Activated CD4-positive, alpha-beta T cell treated with anti-CD3 and anti-CD28 coated beads for 36 hours (primary cell): ENCODE data around the gene EIF3M. TPM values are rescaled to one million over a fixed set of nuclear protein-coding genes. Genes with fewer than 3 reads are reported as not detected.
A peak's percentile ranks its signal among the peaks of the same experiment; 100 is the strongest.

ENCODE experiments used
- ATAC-seq: fragments of 200-7000 bp; cut with Tn5 transposase; one replicate; pipeline ENCODE4 v1.10.0; 2021; ENCODE audit warnings: mild to moderate bottlenecking, moderate library complexity
- CTCF ChIA-PET: fragments of 350-600 bp; sonication (Branson Sonifier 250); formaldehyde crosslinking; loops from one replicate; lab custom pipeline; 2021; ENCODE audit warnings: antibody characterized with exemption; lab: Charles Lee
- POLR2A ChIA-PET: fragments of 350-600 bp; sonication (Branson Sonifier 250); formaldehyde crosslinking; loops from one replicate; lab custom pipeline; 2021; ENCODE audit warnings: antibody characterized with exemption, inconsistent platforms; lab: Charles Lee
- DNase-seq: peaks from one replicate; pipeline ENCODE4 v3.0.0-alpha.2; 2020
- H3K27ac Mint-ChIP-seq: one replicate; pipeline ENCODE4 v1.8.0; 2021; ENCODE audit warnings: mixed read lengths
- H3K27me3 Mint-ChIP-seq: one replicate; pipeline ENCODE4 v1.8.0; 2021; ENCODE audit warnings: mixed read lengths
- H3K36me3 Mint-ChIP-seq: one replicate; pipeline ENCODE4 v1.8.0; 2021; ENCODE audit warnings: low read depth, mixed read lengths
- H3K4me1 Mint-ChIP-seq: one replicate; pipeline ENCODE4 v1.8.0; 2021; ENCODE audit warnings: mixed read lengths
- H3K4me3 Mint-ChIP-seq: one replicate; pipeline ENCODE4 v1.8.0; 2021; ENCODE audit warnings: mild to moderate bottlenecking, moderate library complexity, mixed read lengths
- H3K9me3 Mint-ChIP-seq: one replicate; pipeline ENCODE4 v1.8.0; 2021; ENCODE audit warnings: low read depth, mixed read lengths
- intact Hi-C, 2 experiments: fragments of 100-400 bp; cut with DNase I in 1 of 2; cut with micrococcal nuclease in 1 of 2; formaldehyde crosslinking; loops; one replicate each; pipeline versions ENCODE4 v1.14.2 to v1.15.1; 2022 to 2024; cut with DNase I, micrococcal nuclease
- total RNA-seq, 2 experiments: library from RNA; stranded (reverse); gene quantifications; one replicate each; pipeline ENCODE4 v1.2.3, GENCODE V29; 2021

The EIF3M gene
- 100 to 1,000 TPM; 392 to 408 TPM for total RNA-seq

GRCh38 chr11:32583459-32584271 is at the start of gene EIF3M:
EIF3M (plus strand) TSS chr11:32583831; CDS start chr11:32583888, 57 bp downstream.
- Mint-ChIP-seq H3K9me3 (no peaks in the 10 kb centered on the region), H3K27ac (peak within 1 kb of the TSS; percentile 96), H3K4me1 (peaks cover 39% of the 10 kb centered on the region), H3K4me3 (peak within 1 kb of the TSS; percentile 87), H3K27me3 (no peaks in the 10 kb centered on the region), H3K36me3 (peaks cover 27% of the 10 kb centered on the region)
- CTCF ChIA-PET = interaction anchor here (0.5 to 1.3 kb wide), 5 partner anchors 10 to 577 kb away, joined by 3 to 4 read pairs (median 3); partner anchors contain the start of gene CSTF3
- ATAC-seq (peak; percentile 99), DNase-seq (peak; percentile 98)
- intact Hi-C loops = loop anchor here (1.0 to 10.0 kb wide), 13 partner anchors 13 to 1469 kb away; partner anchors contain the start of genes CSTF3 (in 2 of the 2), HIPK3 (in 2 of the 2), C11orf91 (in 1 of the 2) and CAPRIN1 (in 1 of the 2)
- POLR2A ChIA-PET = interaction anchor here (0.6 to 0.8 kb wide), 2 partner anchors 14 to 162 kb away, joined by 3 read pairs; no protein-coding TSS in a partner anchor

- DNase-seq (no peak), ATAC-seq (no peak)
- intact Hi-C loops = no loop called here
- no peaks in the 10 kb centered on the region for H3K4me1 Mint-ChIP-seq
- no peaks in the 10 kb centered on the region for H3K36me3 Mint-ChIP-seq
- no peaks in the 10 kb centered on the region for H3K9me3 Mint-ChIP-seq
- H3K27me3 Mint-ChIP-seq = peaks cover 4% of the 10 kb centered on the region
- no peak overlapping the region for H3K27ac Mint-ChIP-seq
- H3K4me3 Mint-ChIP-seq = no peak overlapping the region
- POLR2A ChIA-PET = no interaction called here
- CTCF ChIA-PET = interaction anchor here (1.1 kb wide), 1 partner anchor 60 kb away, joined by 4 read pairs; no protein-coding TSS in a partner anchor
These were observed 44.8 kb upstream of the EIF3M start for GRCh38 chr11:32538804-32539203.

- Mint-ChIP-seq H3K9me3 (no peaks in the 10 kb centered on the region), H3K27ac (no peak overlapping the region), H3K27me3 (no peaks in the 10 kb centered on the region), H3K4me1 (no peaks in the 10 kb centered on the region), H3K4me3 (no peak overlapping the region), H3K36me3 (no peaks in the 10 kb centered on the region)
- DNase-seq (no peak), ATAC-seq (no peak)
- CTCF ChIA-PET = no interaction called here
- intact Hi-C loops = no loop called here
- POLR2A ChIA-PET = no interaction called here
These were observed 33.9 kb upstream of the EIF3M start for GRCh38 chr11:32549611-32550187.

- peaks cover 1% of the 10 kb centered on the region for H3K27me3 Mint-ChIP-seq
- H3K4me3 Mint-ChIP-seq = no peak overlapping the region
- ChIA-PET CTCF (no interaction called here), POLR2A (no interaction called here)
- no peaks in the 10 kb centered on the region for H3K4me1 Mint-ChIP-seq
- H3K36me3 Mint-ChIP-seq = no peaks in the 10 kb centered on the region
- DNase-seq = no peak
- intact Hi-C loops = no loop called here
- no peak overlapping the region for H3K27ac Mint-ChIP-seq
- no peaks in the 10 kb centered on the region for H3K9me3 Mint-ChIP-seq
- no peak for ATAC-seq
These were observed 33.4 kb upstream of the EIF3M start for GRCh38 chr11:32550207-32550606.

GRCh38 chr11:32555091-32555490 is 28.5 kb upstream of the EIF3M start:
- intact Hi-C loops = no loop called here
- Mint-ChIP-seq H3K27me3 (peaks cover 2% of the 10 kb centered on the region), H3K27ac (no peak overlapping the region), H3K36me3 (no peaks in the 10 kb centered on the region), H3K4me1 (no peaks in the 10 kb centered on the region), H3K4me3 (no peak overlapping the region), H3K9me3 (no peaks in the 10 kb centered on the region)
- POLR2A ChIA-PET = no interaction called here
- CTCF ChIA-PET = no interaction called here
- ATAC-seq (no peak), DNase-seq (no peak)

GRCh38 chr11:32555895-32556294 is 27.7 kb upstream of the EIF3M start:
- intact Hi-C loops = no loop called here
- DNase-seq (no peak), ATAC-seq (no peak)
- no peak overlapping the region for H3K27ac Mint-ChIP-seq
- H3K4me3 Mint-ChIP-seq = no peak overlapping the region
- no peaks in the 10 kb centered on the region for H3K36me3 Mint-ChIP-seq
- ChIA-PET CTCF (interaction anchor here (0.7 kb wide), 1 partner anchor 166 kb away, joined by 6 read pairs; no protein-coding TSS in a partner anchor), POLR2A (no interaction called here)
- H3K4me1 Mint-ChIP-seq = no peaks in the 10 kb centered on the region
- peaks cover 2% of the 10 kb centered on the region for H3K27me3 Mint-ChIP-seq
- H3K9me3 Mint-ChIP-seq = no peaks in the 10 kb centered on the region

- intact Hi-C loops = no loop called here
- Mint-ChIP-seq H3K27me3 (no peaks in the 10 kb centered on the region), H3K4me3 (no peak overlapping the region), H3K4me1 (peaks cover 7% of the 10 kb centered on the region), H3K27ac (no peak overlapping the region), H3K9me3 (no peaks in the 10 kb centered on the region), H3K36me3 (no peaks in the 10 kb centered on the region)
- POLR2A ChIA-PET = no interaction called here
- ATAC-seq = no peak
- CTCF ChIA-PET = no interaction called here
- no peak for DNase-seq
These were observed 21.8 kb upstream of the EIF3M start for GRCh38 chr11:32561835-32562234.

- H3K9me3 Mint-ChIP-seq = no peaks in the 10 kb centered on the region
- ChIA-PET CTCF (no interaction called here), POLR2A (no interaction called here)
These were observed 20.6 kb upstream of the EIF3M start for GRCh38 chr11:32562839-32563599.

GRCh38 chr11:32563600-32563959 is 20.1 kb upstream of the EIF3M start:
- ATAC-seq = no peak
- ChIA-PET POLR2A (no interaction called here), CTCF (no interaction called here)
- Mint-ChIP-seq H3K4me1 (peaks cover 11% of the 10 kb centered on the region), H3K27me3 (no peaks in the 10 kb centered on the region), H3K4me3 (no peak overlapping the region), H3K36me3 (no peaks in the 10 kb centered on the region), H3K9me3 (no peaks in the 10 kb centered on the region), H3K27ac (no peak overlapping the region)
- DNase-seq = no peak
- intact Hi-C loops = no loop called here

More at GRCh38 chr11:32562839-32563599, 20.6 kb upstream of the EIF3M start:
- intact Hi-C loops = no loop called here
- Mint-ChIP-seq H3K27me3 (no peaks in the 10 kb centered on the region), H3K36me3 (no peaks in the 10 kb centered on the region), H3K4me1 (peaks cover 11% of the 10 kb centered on the region), H3K27ac (no peak overlapping the region), H3K4me3 (no peak overlapping the region)
- ATAC-seq (no peak), DNase-seq (no peak)

- ChIA-PET POLR2A (no interaction called here), CTCF (no interaction called here)
- peak; percentile 25 for DNase-seq
- intact Hi-C loops = no loop called here
- Mint-ChIP-seq H3K4me1 (peaks cover 12% of the 10 kb centered on the region), H3K27me3 (peaks cover 4% of the 10 kb centered on the region), H3K4me3 (no peak overlapping the region), H3K36me3 (no peaks in the 10 kb centered on the region), H3K9me3 (no peaks in the 10 kb centered on the region), H3K27ac (no peak overlapping the region)
- peak; percentile 70 for ATAC-seq
These were observed 17.1 kb upstream of the EIF3M start for GRCh38 chr11:32566517-32566916.

- H3K27me3 Mint-ChIP-seq = peaks cover 6% of the 10 kb centered on the region
- no peaks in the 10 kb centered on the region for H3K36me3 Mint-ChIP-seq
- H3K27ac Mint-ChIP-seq = no peak overlapping the region
- DNase-seq (no peak), ATAC-seq (no peak)
- H3K4me1 Mint-ChIP-seq = peaks cover 15% of the 10 kb centered on the region
- CTCF ChIA-PET = interaction anchor here (1.1 kb wide), 1 partner anchor 11 kb away, joined by 4 read pairs; no protein-coding TSS in a partner anchor
- no peaks in the 10 kb centered on the region for H3K9me3 Mint-ChIP-seq
- no peak overlapping the region for H3K4me3 Mint-ChIP-seq
- POLR2A ChIA-PET = no interaction called here
- intact Hi-C loops = no loop called here
These were observed 16.5 kb upstream of the EIF3M start for GRCh38 chr11:32567154-32567553.
